Stomach (tissue), 9 donors: ENCODE measurements around the gene PRKN. TPM values are rescaled to one million over a fixed set of nuclear protein-coding genes. Genes with fewer than 3 reads are reported as not detected.

Source experiments
- DNase-seq, 2 donors: peaks; one replicate each; pipeline versions ENCODE4 v3.0.0 to v3.0.0-alpha.2; 2013 to 2019
- H3K27ac ChIP-seq, 5 donors: fragments of 200-600 bp in 4 of 5; sonication (generic) in 4 of 5; one replicate each; pipeline ENCODE4 v1.5.1; 2013 to 2019; ENCODE audit warnings: mild to moderate bottlenecking in 1 of 5, moderate library complexity in 1 of 5
- H3K27me3 ChIP-seq, 3 donors: fragments of 200-600 bp; sonication (generic); one replicate each; pipeline ENCODE4 v1.5.1; 2017 to 2019; ENCODE audit warnings: mixed run types in 1 of 3
- H3K36me3 ChIP-seq, 4 donors: fragments of 200-600 bp; sonication (generic); 1 replicate in 3 of 4; 2 replicates in 1 of 4; pipeline ENCODE4 v1.5.1; 2016 to 2019
- H3K4me1 ChIP-seq, 4 donors: fragments of 200-600 bp; sonication (generic); one replicate each; pipeline ENCODE4 v1.5.1; 2016 to 2019
- H3K4me3 ChIP-seq, 4 donors: fragments of 200-600 bp; sonication (generic) in 3 of 4; one replicate each; pipeline ENCODE4 v1.5.1; 2016 to 2019; ENCODE audit warnings: mild to moderate bottlenecking in 1 of 4
- H3K9me3 ChIP-seq, 4 donors: fragments of 200-600 bp; sonication (generic); one replicate each; pipeline ENCODE4 v1.5.1; 2016 to 2019
- EP300 ChIP-seq: sonication (generic); formaldehyde crosslinking; IDR thresholded peaks from one replicate; pipeline ENCODE4 v1.6.1; 2017; ENCODE audit warnings: antibody characterized with exemption
- POLR2A ChIP-seq, 4 donors: fragments of 450-650 bp; IDR thresholded peaks; one replicate each; pipeline ENCODE4 v1.6.1; 2016; ENCODE audit warnings: antibody characterized with exemption in 4 of 4, control low read depth in 2 of 4, mild to moderate bottlenecking in 1 of 4, moderate library complexity in 1 of 4
- POLR2AphosphoS5 ChIP-seq, 3 donors: sonication (generic); formaldehyde crosslinking; IDR thresholded peaks; one replicate each; pipeline ENCODE4 v1.6.1; 2016; ENCODE audit warnings: antibody characterized with exemption in 3 of 3
- WGBS, 5 donors: extraction: QIAGEN DNeasy Blood & Tissue Kit in 3 of 5; methylation state at CpG; one replicate each; pipeline versions ENCODE4 v1.1.5 to v1.1.7; 2013 to 2018; 5-methylcytosine and 5-hydroxymethylcytosine counted together
- intact Hi-C: fragments of 100-400 bp; cut with DNase I; formaldehyde crosslinking; loops from one replicate; pipeline ENCODE4 v1.15.1; 2023; ENCODE audit warnings: low total_unique reads
- polyA plus RNA-seq, 3 donors: library from polyadenylated mRNA; stranded (reverse); fragments of 200-250 nt; gene quantifications; one replicate each; pipeline ENCODE4 v1.2.3, GENCODE V29; 2013
- total RNA-seq, 5 donors: library from RNA; depleted of rRNA; stranded (reverse); fragments of >200 nt; gene quantifications; one replicate each; pipeline versions ENCODE4 v1.1.0 to v1.2.3, GENCODE V29; 2014 to 2016
- TF ChIP-seq, protein P1 (sequence below), 7 experiments: fragments of 450-650 bp in 4 of 7; fragments of 200-600 bp in 3 of 7; sonication (generic) in 3 of 7; IDR thresholded peaks; one replicate each; pipeline ENCODE4 v1.5.1; 2016 to 2019; ENCODE audit warnings: antibody characterized with exemption in 7 of 7, control low read depth in 2 of 7, mild to moderate bottlenecking in 1 of 7
- donor health status: healthy with polysubstance abuse.
- donor health status: Bipolar disorder and iron deficiency.
- donor health status: healthy.

Gene PRKN
- total and polyA plus RNA-seq, 8 donors = 0.68 to 19.8 (median 9.5) TPM

DNA sequence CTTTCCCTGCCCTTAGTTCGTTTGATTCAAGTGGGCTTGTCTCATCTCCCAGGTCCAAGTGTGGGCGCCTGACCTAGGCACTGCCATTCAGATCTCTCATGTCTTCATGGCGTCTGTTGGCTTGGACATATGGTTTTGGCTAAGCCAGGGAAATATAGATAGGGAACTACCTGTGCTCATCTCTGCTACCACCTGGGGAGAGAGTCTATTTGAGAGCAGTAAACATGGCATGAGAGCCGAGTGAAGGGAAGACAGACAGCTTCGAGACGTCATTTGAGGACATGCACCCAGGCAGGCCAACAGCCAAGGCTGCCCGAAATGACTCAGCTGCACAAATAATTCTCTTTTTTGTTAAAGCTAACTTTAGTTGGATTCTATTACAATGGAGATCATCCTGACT, 1083.0 kb downstream of the PRKN start:
- H3K9me3 ChIP-seq = no peaks in the 10 kb centered on the region
- H3K36me3 ChIP-seq = no peaks in the 10 kb centered on the region
- DNase-seq = no peak
- no peaks in the 10 kb centered on the region for H3K27me3 ChIP-seq
- 53 to 74% (median 63%) methylated on average over 7 of the region's 7 CpGs for WGBS, 5 donors
- TF ChIP-seq EP300 = no peak
- no peak for TF ChIP-seq POLR2A (IDR thresholded peaks at IDR 0.05)
- no peak for TF ChIP-seq POLR2AphosphoS5 (IDR thresholded peaks at IDR 0.05)
- TF ChIP-seq, protein P1, sequence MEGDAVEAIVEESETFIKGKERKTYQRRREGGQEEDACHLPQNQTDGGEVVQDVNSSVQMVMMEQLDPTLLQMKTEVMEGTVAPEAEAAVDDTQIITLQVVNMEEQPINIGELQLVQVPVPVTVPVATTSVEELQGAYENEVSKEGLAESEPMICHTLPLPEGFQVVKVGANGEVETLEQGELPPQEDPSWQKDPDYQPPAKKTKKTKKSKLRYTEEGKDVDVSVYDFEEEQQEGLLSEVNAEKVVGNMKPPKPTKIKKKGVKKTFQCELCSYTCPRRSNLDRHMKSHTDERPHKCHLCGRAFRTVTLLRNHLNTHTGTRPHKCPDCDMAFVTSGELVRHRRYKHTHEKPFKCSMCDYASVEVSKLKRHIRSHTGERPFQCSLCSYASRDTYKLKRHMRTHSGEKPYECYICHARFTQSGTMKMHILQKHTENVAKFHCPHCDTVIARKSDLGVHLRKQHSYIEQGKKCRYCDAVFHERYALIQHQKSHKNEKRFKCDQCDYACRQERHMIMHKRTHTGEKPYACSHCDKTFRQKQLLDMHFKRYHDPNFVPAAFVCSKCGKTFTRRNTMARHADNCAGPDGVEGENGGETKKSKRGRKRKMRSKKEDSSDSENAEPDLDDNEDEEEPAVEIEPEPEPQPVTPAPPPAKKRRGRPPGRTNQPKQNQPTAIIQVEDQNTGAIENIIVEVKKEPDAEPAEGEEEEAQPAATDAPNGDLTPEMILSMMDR (IDR thresholded peaks at IDR 0.05) = no peak
- intact Hi-C loops = no loop called here
- no peaks in the 10 kb centered on the region for H3K4me1 ChIP-seq
- H3K27ac ChIP-seq = no peak overlapping the region
- H3K4me3 ChIP-seq = no peak overlapping the region

DNA sequence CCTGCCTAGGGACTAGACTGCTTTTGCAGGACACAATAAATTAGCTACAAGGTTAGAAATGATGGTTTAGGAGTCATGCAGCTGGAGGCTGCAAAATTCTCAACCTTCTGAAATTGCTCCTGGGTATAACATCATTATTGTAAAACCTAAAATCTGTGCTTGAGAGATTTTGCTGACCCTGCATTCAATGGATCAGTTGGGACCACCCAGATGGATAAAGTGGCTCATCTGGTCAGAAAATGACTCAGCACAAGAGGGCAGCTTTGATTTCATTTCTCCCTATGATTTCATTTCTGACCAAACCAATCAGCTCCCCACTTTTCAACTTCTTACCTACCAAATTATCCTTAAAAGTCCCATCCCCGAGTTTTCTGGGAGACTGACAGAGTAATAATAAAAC, 1086.4 kb downstream of the PRKN start:
- DNase-seq = no peak
- H3K4me3 ChIP-seq = no peak overlapping the region
- intact Hi-C loops = no loop called here
- WGBS, 5 donors = 61 to 77% (median 72%) methylated on average over 1 of the region's 1 CpG
- H3K36me3 ChIP-seq = no peaks in the 10 kb centered on the region
- H3K9me3 ChIP-seq = peaks cover 0 to 4% (median 0%) of the 10 kb centered on the region in 4 donors
- no peaks in the 10 kb centered on the region for H3K4me1 ChIP-seq
- no peak overlapping the region for H3K27ac ChIP-seq
- TF ChIP-seq POLR2A (IDR thresholded peaks at IDR 0.05) (no peak), POLR2AphosphoS5 (IDR thresholded peaks at IDR 0.05) (no peak), EP300 (no peak)
- TF ChIP-seq, protein P1 (IDR thresholded peaks at IDR 0.05) = no peak
- no peaks in the 10 kb centered on the region for H3K27me3 ChIP-seq

DNA sequence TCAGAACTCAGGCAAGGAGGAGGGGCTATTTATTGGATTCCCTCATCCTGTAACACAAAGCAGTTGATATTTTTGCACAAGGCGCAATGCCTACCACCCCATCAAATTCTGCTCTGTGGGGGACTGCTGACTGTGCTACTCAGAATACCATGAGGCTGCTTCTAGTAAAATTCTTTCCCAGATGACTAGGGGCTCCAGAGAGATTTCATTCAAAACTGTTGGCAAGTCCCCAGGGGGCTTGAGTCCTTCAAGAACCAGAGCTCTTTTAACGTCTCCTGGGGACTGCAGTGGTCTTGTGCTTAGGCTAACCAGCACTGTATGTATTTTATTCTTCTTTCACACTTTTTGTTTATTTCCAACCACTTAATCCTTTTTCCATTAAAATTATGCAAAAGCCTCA, 1087.8 kb downstream of the PRKN start:
- WGBS, 5 donors = 61 to 76% (median 74%) methylated on average over 2 of the region's 2 CpGs
- no peaks in the 10 kb centered on the region for H3K36me3 ChIP-seq
- intact Hi-C loops = no loop called here
- H3K4me1 ChIP-seq = no peaks in the 10 kb centered on the region
- H3K27me3 ChIP-seq = no peaks in the 10 kb centered on the region
- TF ChIP-seq POLR2A (IDR thresholded peaks at IDR 0.05) (no peak), POLR2AphosphoS5 (IDR thresholded peaks at IDR 0.05) (no peak), EP300 (no peak)
- TF ChIP-seq, protein P1 (IDR thresholded peaks at IDR 0.05) = no peak
- peaks cover 0 to 4% (median 0%) of the 10 kb centered on the region in 4 donors for H3K9me3 ChIP-seq
- peak in 1 of 2 donors; percentile 28 for DNase-seq
- no peak overlapping the region for H3K4me3 ChIP-seq
- H3K27ac ChIP-seq = no peak overlapping the region

DNA sequence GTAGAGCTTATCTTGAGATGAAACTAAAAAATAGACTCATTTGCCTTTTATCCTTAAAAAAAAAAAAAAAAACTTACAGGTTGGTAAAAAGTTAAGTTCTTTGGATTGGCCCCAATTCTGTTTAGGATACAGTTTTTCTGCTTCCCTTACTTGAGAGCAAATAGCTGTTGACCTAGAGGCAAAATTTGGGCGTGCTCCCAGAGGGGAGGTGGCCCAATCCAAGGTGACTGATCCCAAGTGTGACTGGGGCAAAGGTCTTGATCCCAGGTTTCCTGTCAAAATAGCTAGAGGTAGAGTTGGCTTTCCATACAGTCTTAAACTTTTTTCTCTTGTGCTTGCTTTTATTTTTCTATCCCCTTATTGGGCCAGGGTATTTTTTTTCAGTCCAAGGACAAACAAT, 1089.9 kb downstream of the PRKN start:
- no peak for TF ChIP-seq EP300
- no peaks in the 10 kb centered on the region for H3K4me1 ChIP-seq
- no peak overlapping the region for H3K4me3 ChIP-seq
- DNase-seq = no peak
- peaks cover 0 to 4% (median 0%) of the 10 kb centered on the region in 4 donors for H3K9me3 ChIP-seq
- no peaks in the 10 kb centered on the region for H3K27me3 ChIP-seq
- 52 to 100% (median 62%) methylated on average over 1 of the region's 1 CpG for whole genome bisulfite sequencing, 5 donors
- no peaks in the 10 kb centered on the region for H3K36me3 ChIP-seq
- no peak overlapping the region for H3K27ac ChIP-seq
- intact Hi-C loops = no loop called here

DNA sequence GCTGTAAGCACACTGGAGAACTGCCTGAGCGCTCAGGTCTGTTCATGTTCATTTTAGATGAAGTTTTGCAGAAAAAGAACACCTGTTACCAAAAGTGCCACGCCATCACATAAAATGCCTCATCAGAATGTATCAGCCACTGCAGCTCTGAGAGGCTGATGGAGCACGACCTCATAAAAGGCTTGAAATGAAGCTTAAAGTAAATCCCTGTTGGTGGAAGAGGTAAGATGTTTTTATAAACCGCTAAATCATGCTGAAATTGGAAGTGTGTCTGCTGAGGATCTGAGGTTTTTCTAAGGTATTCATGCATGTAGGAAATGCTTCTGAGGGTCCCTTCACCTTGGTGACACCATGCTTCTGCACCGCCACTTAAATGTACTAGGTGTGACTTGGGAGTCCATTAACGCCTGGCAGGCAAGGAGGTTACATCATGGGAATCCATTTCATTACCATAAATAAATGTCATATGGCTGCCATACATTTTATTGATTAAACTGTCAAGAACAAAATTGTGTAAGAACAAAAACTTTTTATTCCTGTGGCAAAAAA, 1090.6 kb downstream of the PRKN start:
- 78 to 90% (median 87%) methylated on average over 6 of the region's 6 CpGs for WGBS, 5 donors

More for the DNA sequence above, 1090.6 kb downstream of the PRKN start:
- H3K27me3 ChIP-seq = no peaks in the 10 kb centered on the region
- no peak overlapping the region for H3K27ac ChIP-seq
- no peak for DNase-seq
- H3K4me3 ChIP-seq = no peak overlapping the region
- H3K9me3 ChIP-seq = peaks cover 0 to 4% (median 0%) of the 10 kb centered on the region in 4 donors
- no peaks in the 10 kb centered on the region for H3K36me3 ChIP-seq
- intact Hi-C loops = no loop called here
- H3K4me1 ChIP-seq = no peaks in the 10 kb centered on the region
- TF ChIP-seq POLR2A (IDR thresholded peaks at IDR 0.05) (no peak), POLR2AphosphoS5 (IDR thresholded peaks at IDR 0.05) (no peak), EP300 (no peak)
- TF ChIP-seq, protein P1 (IDR thresholded peaks at IDR 0.05) = no peak
